Fibroblast of pulmonary artery (primary cell): ENCODE data around the gene GPD1L.
A peak's percentile ranks its signal among the peaks of the same experiment; 100 is the strongest.

Experiments used
- DNase-seq: peaks from one replicate; pipeline ENCODE4 v3.0.0-alpha.2; 2010; ENCODE audit warnings: low read depth
- H3K4me3 ChIP-seq: replicated peaks from 2 replicates; pipeline ENCODE4 v1.5.1; 2011; ENCODE audit warnings: low read depth, mild to moderate bottlenecking, control low read depth, low read length, moderate library complexity
- CTCF ChIP-seq: IDR thresholded peaks from 2 replicates; pipeline ENCODE4 v1.5.1; 2011; ENCODE audit warnings: mild to moderate bottlenecking, control low read depth, low read length, inconsistent platforms; ENCODE audit errors: missing control alignments

The GPD1L gene

GRCh38 chr3:32176989-32177701, 70.7 kb downstream of the GPD1L start:
- no peak overlapping the region for H3K4me3 ChIP-seq
- peak; percentile 75 for DNase-seq
- peak; percentile 77 for TF ChIP-seq CTCF

DNA sequence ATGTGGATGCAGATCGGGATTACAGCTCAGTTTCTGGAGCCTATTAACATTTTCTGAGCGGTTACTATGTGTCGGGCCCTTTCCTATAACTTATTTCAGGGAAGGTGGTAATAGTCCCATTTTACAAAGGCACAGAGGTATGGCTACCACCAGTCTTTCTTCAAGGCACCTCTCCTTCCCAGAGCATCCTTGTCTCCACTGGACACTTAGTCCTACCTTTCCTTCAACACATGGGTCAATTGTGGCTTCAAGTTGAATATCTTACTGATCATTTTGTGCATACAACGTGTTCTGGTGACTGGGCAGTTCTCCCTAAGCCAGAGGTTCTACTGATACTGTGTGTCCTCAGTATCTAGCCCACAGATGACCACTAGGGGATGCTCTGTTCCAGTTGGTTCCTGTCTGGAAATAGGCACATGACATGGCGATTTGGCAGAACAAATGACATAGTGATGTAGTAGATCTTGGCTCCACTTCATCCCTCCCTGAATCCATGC, 71.3 kb downstream of the GPD1L start:
- TF ChIP-seq CTCF: peak; percentile 100
- DNase-seq: peak; percentile 92
- H3K4me3 ChIP-seq: no peak overlapping the region

DNA sequence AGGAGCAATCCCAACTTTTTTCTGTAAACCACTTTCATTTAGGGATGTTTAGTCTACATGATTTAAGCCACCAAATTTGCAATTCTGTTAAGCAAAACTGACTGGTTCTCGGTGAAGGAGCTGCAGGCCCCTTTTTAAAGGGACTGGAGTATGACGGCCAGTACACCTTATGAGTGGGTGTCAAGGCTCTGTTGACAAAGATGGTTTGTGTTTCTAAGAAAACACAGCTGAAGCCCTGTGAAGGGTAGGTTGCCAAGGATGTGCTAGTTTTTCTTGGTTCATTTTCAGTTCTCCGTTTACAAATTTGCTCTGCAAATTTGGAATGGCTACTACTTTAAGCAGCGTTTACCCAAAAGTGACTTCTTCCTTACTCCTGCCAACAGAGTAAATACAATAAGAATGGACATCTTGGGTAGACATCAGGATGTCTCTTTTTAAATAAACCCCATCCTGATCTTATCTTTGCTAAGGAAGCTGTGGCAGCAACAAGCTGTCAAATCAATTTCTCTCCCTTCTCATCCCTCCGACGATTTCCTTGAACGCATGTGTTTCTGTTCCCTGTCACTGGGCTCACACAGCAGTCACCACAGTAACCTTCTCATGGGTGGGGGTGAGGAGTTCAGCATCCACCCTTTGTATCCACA, 73.8 kb downstream of the GPD1L start:
- no peak for DNase-seq
- no peak for TF ChIP-seq CTCF
- no peak overlapping the region for H3K4me3 ChIP-seq

GRCh38 chr3:32181365-32181764, 74.9 kb downstream of the GPD1L start:
- no peak for DNase-seq
- TF ChIP-seq CTCF: no peak
- no peak overlapping the region for H3K4me3 ChIP-seq

GRCh38 chr3:32181796-32182195, 75.4 kb downstream of the GPD1L start:
- no peak overlapping the region for H3K4me3 ChIP-seq
- TF ChIP-seq CTCF: no peak
- DNase-seq: no peak

DNA sequence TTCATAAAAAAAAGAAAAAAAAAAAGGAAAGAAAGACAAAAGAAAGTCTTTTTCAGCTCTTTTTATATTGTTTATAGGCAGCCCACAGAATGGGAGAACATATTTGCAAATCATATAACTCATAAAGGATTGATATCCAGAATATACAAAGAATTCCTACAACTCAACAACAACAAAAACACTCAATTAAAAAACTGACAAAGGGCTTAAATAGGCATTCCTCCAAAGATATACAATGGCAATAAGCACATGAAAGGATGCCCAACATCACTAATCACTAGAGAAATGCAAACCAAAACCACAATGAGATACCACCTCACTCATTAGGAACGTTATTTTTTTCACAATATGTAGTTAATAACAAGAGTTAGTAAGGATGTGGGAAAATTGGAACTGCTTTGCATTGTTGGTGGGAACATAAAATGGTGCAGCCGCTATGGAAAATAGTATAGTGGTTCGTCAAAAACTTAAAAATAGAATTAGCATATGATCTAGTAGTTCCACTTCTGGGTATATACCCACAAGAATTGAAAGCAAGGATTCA, 77.8 kb downstream of the GPD1L start:
- H3K4me3 ChIP-seq: no peak overlapping the region
- no peak for DNase-seq
- TF ChIP-seq CTCF: no peak
